ENCODE measurements around the gene PLB1.

DNA sequence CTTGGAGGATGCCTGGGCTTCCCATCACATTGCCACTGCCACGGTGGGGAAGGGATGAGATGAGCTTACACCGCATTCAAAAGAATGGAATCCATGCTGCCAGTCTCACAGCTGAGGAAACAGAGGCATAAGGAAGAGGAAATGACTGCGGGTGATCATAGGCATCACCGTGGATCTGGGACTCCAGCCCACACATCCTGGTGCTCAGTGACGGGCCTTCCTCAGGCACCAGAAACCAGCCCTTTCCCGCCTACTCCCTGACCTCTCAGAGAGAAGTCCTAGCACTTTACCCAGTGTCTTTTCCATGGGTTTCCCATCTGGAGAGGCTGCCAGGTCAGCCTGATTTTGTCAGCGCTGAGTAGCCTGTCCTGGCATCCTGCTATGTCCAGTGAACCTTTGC lies 5.3 kb upstream of the PLB1 start:
- TF ChIP-seq, protein P1, sequence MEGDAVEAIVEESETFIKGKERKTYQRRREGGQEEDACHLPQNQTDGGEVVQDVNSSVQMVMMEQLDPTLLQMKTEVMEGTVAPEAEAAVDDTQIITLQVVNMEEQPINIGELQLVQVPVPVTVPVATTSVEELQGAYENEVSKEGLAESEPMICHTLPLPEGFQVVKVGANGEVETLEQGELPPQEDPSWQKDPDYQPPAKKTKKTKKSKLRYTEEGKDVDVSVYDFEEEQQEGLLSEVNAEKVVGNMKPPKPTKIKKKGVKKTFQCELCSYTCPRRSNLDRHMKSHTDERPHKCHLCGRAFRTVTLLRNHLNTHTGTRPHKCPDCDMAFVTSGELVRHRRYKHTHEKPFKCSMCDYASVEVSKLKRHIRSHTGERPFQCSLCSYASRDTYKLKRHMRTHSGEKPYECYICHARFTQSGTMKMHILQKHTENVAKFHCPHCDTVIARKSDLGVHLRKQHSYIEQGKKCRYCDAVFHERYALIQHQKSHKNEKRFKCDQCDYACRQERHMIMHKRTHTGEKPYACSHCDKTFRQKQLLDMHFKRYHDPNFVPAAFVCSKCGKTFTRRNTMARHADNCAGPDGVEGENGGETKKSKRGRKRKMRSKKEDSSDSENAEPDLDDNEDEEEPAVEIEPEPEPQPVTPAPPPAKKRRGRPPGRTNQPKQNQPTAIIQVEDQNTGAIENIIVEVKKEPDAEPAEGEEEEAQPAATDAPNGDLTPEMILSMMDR (IDR thresholded peaks at IDR 0.05; ENCODE audit: poor library complexity, severe bottlenecking), result no peak
- no peak for TF ChIP-seq EP300 (conservative IDR thresholded peaks at IDR 0.05; ENCODE audit: poor library complexity, severe bottlenecking)
- TF ChIP-seq, protein P2, sequence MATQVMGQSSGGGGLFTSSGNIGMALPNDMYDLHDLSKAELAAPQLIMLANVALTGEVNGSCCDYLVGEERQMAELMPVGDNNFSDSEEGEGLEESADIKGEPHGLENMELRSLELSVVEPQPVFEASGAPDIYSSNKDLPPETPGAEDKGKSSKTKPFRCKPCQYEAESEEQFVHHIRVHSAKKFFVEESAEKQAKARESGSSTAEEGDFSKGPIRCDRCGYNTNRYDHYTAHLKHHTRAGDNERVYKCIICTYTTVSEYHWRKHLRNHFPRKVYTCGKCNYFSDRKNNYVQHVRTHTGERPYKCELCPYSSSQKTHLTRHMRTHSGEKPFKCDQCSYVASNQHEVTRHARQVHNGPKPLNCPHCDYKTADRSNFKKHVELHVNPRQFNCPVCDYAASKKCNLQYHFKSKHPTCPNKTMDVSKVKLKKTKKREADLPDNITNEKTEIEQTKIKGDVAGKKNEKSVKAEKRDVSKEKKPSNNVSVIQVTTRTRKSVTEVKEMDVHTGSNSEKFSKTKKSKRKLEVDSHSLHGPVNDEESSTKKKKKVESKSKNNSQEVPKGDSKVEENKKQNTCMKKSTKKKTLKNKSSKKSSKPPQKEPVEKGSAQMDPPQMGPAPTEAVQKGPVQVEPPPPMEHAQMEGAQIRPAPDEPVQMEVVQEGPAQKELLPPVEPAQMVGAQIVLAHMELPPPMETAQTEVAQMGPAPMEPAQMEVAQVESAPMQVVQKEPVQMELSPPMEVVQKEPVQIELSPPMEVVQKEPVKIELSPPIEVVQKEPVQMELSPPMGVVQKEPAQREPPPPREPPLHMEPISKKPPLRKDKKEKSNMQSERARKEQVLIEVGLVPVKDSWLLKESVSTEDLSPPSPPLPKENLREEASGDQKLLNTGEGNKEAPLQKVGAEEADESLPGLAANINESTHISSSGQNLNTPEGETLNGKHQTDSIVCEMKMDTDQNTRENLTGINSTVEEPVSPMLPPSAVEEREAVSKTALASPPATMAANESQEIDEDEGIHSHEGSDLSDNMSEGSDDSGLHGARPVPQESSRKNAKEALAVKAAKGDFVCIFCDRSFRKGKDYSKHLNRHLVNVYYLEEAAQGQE (IDR thresholded peaks at IDR 0.05; ENCODE audit: borderline replicate concordance), result no peak
- TF ChIP-seq RAD21 (conservative IDR thresholded peaks at IDR 0.05), result no peak

Data from neural cell (in vitro differentiated cells).